K562 (cell line): ENCODE results near the gene RBM20. TPM values are rescaled to one million over a fixed set of nuclear protein-coding genes. Genes with fewer than 3 reads are reported as not detected.

Experiments
- ATAC-seq: fragments of 200-7000 bp; cut with Tn5 transposase; 3 replicates; pipeline ENCODE4 v1.9.1; 2020; ENCODE audit warnings: moderate library complexity
- BruUV-seq: library from RNA; stranded (reverse); fragments of 400-500 nt; replicated peaks from 2 replicates; lab custom pipeline; 2021; lab: Mats Ljungman, UMichigan
- CTCF ChIA-PET: fragments of 300-600 bp; formaldehyde crosslinking; extraction: SDS; loops from one replicate; lab custom pipeline; 2021; ENCODE audit warnings: low intra/inter-chr PET ratio; lab: Yijun Ruan, JAX
- POLR2A ChIA-PET: fragments of 300-600, 350-650 bp; sonication (Branson Sonifier 250); formaldehyde crosslinking; extraction: SDS; loops from one replicate; lab custom pipeline; 2021; ENCODE audit warnings: antibody characterized with exemption, inconsistent platforms; lab: Yijun Ruan, JAX
- DNase-seq, 4 experiments: peaks; one replicate each; pipeline versions ENCODE4 v3.0.0 to v3.0.0-alpha.2; 2011 to 2018; ENCODE audit warnings: low spot score in 3 of 4, mixed read lengths in 3 of 4; ENCODE audit errors: extremely low read depth in 1 of 4
- FAIRE-seq: peaks from 2 replicates; lab custom pipeline; 2011; peaks lifted over from hg19 to GRCh38; lab: Jason Lieb, UNC
- H2AFZ ChIP-seq: 2 replicates; pipeline ENCODE4 v1.6.0; 2011; ENCODE audit warnings: low read depth, low read length, control low read depth, inconsistent platforms
- H3K27ac ChIP-seq: fragments of 200-600 bp; 3 replicates; pipeline ENCODE4 v1.8.0; 2011; ENCODE audit warnings: low read depth, mild to moderate bottlenecking, control low read depth, inconsistent platforms, low read length, moderate library complexity, mixed read lengths; ENCODE audit errors: extremely low read depth
- H3K27me3 ChIP-seq, 2 experiments: fragments of 300-600 bp in 1 of 2; 2 replicates in 1 of 2; 3 replicates in 1 of 2; pipeline versions ENCODE4 v1.6.0 to v1.8.0; 2011; ENCODE audit warnings: inconsistent platforms in 2 of 2, low read length in 2 of 2, mild to moderate bottlenecking in 1 of 2, mixed read lengths in 1 of 2, moderate library complexity in 1 of 2; ENCODE audit not compliant: control insufficient read depth in 2 of 2, insufficient read depth in 2 of 2
- H3K36me3 ChIP-seq: fragments of 300-600 bp; 3 replicates; pipeline ENCODE4 v1.8.0; 2011; ENCODE audit warnings: mild to moderate bottlenecking, low read length, inconsistent platforms; ENCODE audit not compliant: control insufficient read depth, insufficient read depth
- H3K4me1 ChIP-seq, 2 experiments: fragments of 200-600 bp in 1 of 2; replicated peaks in 1 of 2; 2 replicates in 1 of 2; 3 replicates in 1 of 2; pipeline versions ENCODE4 v1.5.1 to v1.8.0; 2011; ENCODE audit warnings: inconsistent platforms in 2 of 2, low read length in 2 of 2, mild to moderate bottlenecking in 1 of 2, mixed read lengths in 1 of 2, moderate library complexity in 1 of 2; ENCODE audit not compliant: control insufficient read depth in 2 of 2, insufficient read depth in 2 of 2
- H3K4me2 ChIP-seq: 2 replicates; pipeline ENCODE4 v1.6.1; 2011; ENCODE audit warnings: low read length, control low read depth, inconsistent platforms, mixed read lengths; ENCODE audit not compliant: insufficient read depth
- H3K4me3 ChIP-seq: fragments of 200-600 bp; sonication (generic), shearing (Covaris generic); 2 replicates; pipeline ENCODE4 v1.5.1; 2016; ENCODE audit warnings: control low read depth, inconsistent platforms
- H3K79me2 ChIP-seq: fragments of 200-600 bp; 3 replicates; pipeline ENCODE4 v1.8.0; 2011; ENCODE audit warnings: low read length, inconsistent platforms; ENCODE audit not compliant: control insufficient read depth, insufficient read depth
- H3K9ac ChIP-seq, 2 experiments: 2 replicates each; pipeline versions ENCODE4 v1.6.0 to v1.6.1; 2011; ENCODE audit warnings: low read depth in 2 of 2, low read length in 2 of 2, control low read depth in 1 of 2, inconsistent platforms in 1 of 2, mild to moderate bottlenecking in 1 of 2, mixed read lengths in 1 of 2; ENCODE audit not compliant: insufficient read depth in 1 of 2
- H3K9me1 ChIP-seq: one replicate; pipeline ENCODE4 v1.6.0; 2011; ENCODE audit warnings: inconsistent platforms, mild to moderate bottlenecking, low read length, moderate library complexity; ENCODE audit not compliant: control insufficient read depth, insufficient read depth
- H3K9me3 ChIP-seq: replicated peaks from 2 replicates; pipeline ENCODE4 v1.5.1; 2011; ENCODE audit warnings: low read depth, low read length, inconsistent platforms; ENCODE audit not compliant: control insufficient read depth, insufficient read depth
- H4K20me1 ChIP-seq: replicated peaks from 2 replicates; pipeline ENCODE4 v1.6.1; 2011; ENCODE audit warnings: low read length, inconsistent platforms, mixed read lengths; ENCODE audit not compliant: control insufficient read depth, insufficient read depth
- CCAR2 ChIP-seq: fragments of 200-400 bp; formaldehyde crosslinking; IDR thresholded peaks from 2 replicates; pipeline ENCODE4 v1.6.1; 2017; ENCODE audit warnings: mild to moderate bottlenecking, low read depth, low read length
- E2F1 ChIP-seq: sonication (generic); formaldehyde crosslinking; IDR thresholded peaks from 2 replicates; pipeline ENCODE4 v1.8.1; 2023; ENCODE audit warnings: mild to moderate bottlenecking, missing genetic modification reagents, moderate library complexity
- E2F3 ChIP-seq: fragments of 250-450 bp; sonication (Bioruptor Pico); IDR thresholded peaks from 2 replicates; pipeline ENCODE4 v1.4.0; 2020; ENCODE audit warnings: mild to moderate bottlenecking
- E2F4 ChIP-seq: sonication (generic); formaldehyde crosslinking; IDR thresholded peaks from 2 replicates; pipeline ENCODE4 v1.8.0; 2022; ENCODE audit warnings: mild to moderate bottlenecking, low read depth, missing genetic modification reagents
- FOXM1 ChIP-seq, 2 experiments: fragments of 450-650 bp in 1 of 2; sonication (generic) in 1 of 2; formaldehyde crosslinking in 1 of 2; IDR thresholded peaks; 2 replicates each; pipeline versions ENCODE4 v1.6.1 to v1.9.0; 2017 to 2022; ENCODE audit warnings: low read depth in 2 of 2, mild to moderate bottlenecking in 2 of 2, missing genetic modification reagents in 1 of 2, moderate library complexity in 1 of 2
- MCM5 ChIP-seq: fragments of 450-650 bp; IDR thresholded peaks from 2 replicates; pipeline ENCODE4 v1.6.1; 2016; ENCODE audit warnings: low read depth
- ZNF431 ChIP-seq: sonication (generic); formaldehyde crosslinking; IDR thresholded peaks from 2 replicates; pipeline ENCODE4 v1.8.0; 2022; ENCODE audit warnings: mild to moderate bottlenecking, missing genetic modification reagents
- ZNF639 ChIP-seq, 2 experiments: fragments of 200-800 bp in 1 of 2; sonication (Bioruptor generic) in 1 of 2; sonication (generic) in 1 of 2; formaldehyde crosslinking in 1 of 2; IDR thresholded peaks in 1 of 2; conservative IDR thresholded peaks in 1 of 2; 2 replicates each; pipeline versions ENCODE4 v1.5.0 to v1.6.1; 2016 to 2020; ENCODE audit warnings: missing compliant biosample characterization in 1 of 2, missing genetic modification characterization in 1 of 2, missing genetic modification reagents in 1 of 2
- WGBS: fragments of 100-300 bp; shearing (Covaris generic); methylation state at CpG from one replicate; pipeline ENCODE4 v1.1.6; 2016; ENCODE audit warnings: low coverage, mixed read lengths; ENCODE audit not compliant: insufficient coverage; ENCODE audit errors: missing lambda C conversion rate; 5-methylcytosine and 5-hydroxymethylcytosine counted together
- in situ Hi-C: fragments of 300-500 bp; cut with MboI; formaldehyde crosslinking; loops from 4 replicates; pipeline ENCODE4 v1.15.0; 2018; ENCODE audit warnings: inconsistent platforms, mixed read lengths
- intact Hi-C: fragments of 100-400 bp; cut with micrococcal nuclease; formaldehyde crosslinking; loops from 2 replicates; pipeline ENCODE4 v1.14.2; 2022
- polyA plus RNA-seq, 8 experiments: library from polyadenylated mRNA; depleted of rRNA in 4 of 8; stranded (reverse) in 5 of 8; unstranded in 3 of 8; fragments of >200 nt; fragmentation: Nextera tagmentation in 2 of 8; fragmentation: Illumina TruSeq in 1 of 8; extraction: Ambion mirVana in 2 of 8; extraction: Trizol in 1 of 8; gene quantifications; 2 replicates each; pipeline versions ENCODE4 v1.2.1 to v1.2.3, GENCODE V29; 2011 to 2014; ENCODE audit warnings: inconsistent platforms in 1 of 8, missing spikeins in 1 of 8
- total RNA-seq, 7 experiments: library from RNA; depleted of rRNA in 6 of 7; stranded (reverse); fragments of >200 nt in 6 of 7; fragmentation: Illumina TruSeq in 2 of 7; extraction: Trizol in 2 of 7; gene quantifications; 2 replicates each; pipeline versions ENCODE4 v1.2.1 to v1.2.3, GENCODE V29; 2011 to 2021; ENCODE audit warnings: low replicate concordance in 1 of 7
- TF ChIP-seq, protein P1 (sequence below): fragments of 250-450 bp; sonication (Bioruptor Pico); IDR thresholded peaks from 2 replicates; pipeline ENCODE4 v1.8.0; 2021; ENCODE audit warnings: mild to moderate bottlenecking, moderate library complexity

Gene RBM20
- total and polyA plus RNA-seq, 9 of the 15 experiments (the other 6 are each of a cell fraction or from before 2014, with no cell fraction given): 0.63 to 5.7 (median 3.2) TPM

DNA sequence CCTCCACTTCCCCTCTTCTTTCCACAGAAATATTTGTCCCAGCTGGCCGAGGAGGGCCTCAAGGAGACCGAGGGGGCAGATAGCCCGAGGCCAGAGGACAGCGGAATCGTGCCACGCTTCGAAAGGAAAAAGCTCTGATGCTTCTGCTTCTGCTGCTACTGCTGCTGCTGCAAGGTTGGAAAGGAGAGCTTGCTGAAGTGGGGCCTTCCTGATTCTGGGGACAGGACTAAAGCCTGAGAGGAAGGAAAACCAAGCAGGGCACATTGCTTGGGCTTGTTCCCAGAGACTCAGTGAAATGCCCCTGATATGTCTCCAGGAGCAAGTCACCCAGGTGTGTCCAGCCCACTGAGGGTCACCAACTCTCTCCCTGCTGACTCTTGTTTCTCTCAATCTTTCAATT, 191.7 kb downstream of the RBM20 start:
- TF ChIP-seq E2F4 (CRISPR knock-in tag): no peak
- no peak for TF ChIP-seq ZNF431 (CRISPR knock-in tag)
- TF ChIP-seq, protein P1, sequence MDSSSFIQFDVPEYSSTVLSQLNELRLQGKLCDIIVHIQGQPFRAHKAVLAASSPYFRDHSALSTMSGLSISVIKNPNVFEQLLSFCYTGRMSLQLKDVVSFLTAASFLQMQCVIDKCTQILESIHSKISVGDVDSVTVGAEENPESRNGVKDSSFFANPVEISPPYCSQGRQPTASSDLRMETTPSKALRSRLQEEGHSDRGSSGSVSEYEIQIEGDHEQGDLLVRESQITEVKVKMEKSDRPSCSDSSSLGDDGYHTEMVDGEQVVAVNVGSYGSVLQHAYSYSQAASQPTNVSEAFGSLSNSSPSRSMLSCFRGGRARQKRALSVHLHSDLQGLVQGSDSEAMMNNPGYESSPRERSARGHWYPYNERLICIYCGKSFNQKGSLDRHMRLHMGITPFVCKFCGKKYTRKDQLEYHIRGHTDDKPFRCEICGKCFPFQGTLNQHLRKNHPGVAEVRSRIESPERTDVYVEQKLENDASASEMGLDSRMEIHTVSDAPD: no peak
- TF ChIP-seq CCAR2: no peak
- no peak for TF ChIP-seq E2F1 (CRISPR knock-in tag)
- TF ChIP-seq ZNF639 (CRISPR knock-in tag; conservative IDR thresholded peaks at IDR 0.05 in 1 of 2, IDR thresholded peaks at IDR 0.05 in 1 of 2): no peak
- no peak for TF ChIP-seq MCM5
- no peak for TF ChIP-seq E2F3
- no peak for TF ChIP-seq FOXM1 (IDR thresholded peaks at IDR 0.05; ENCODE audit: low read depth)
- TF ChIP-seq FOXM1 (CRISPR knock-in tag; IDR thresholded peaks at IDR 0.05; ENCODE audit: low read depth): no peak
- Histone ChIP-seq H3K79me2 (no peaks in the 10 kb centered on the region), H3K9me1 (no peaks in the 10 kb centered on the region), H3K9ac (peak overlapping the region in 1 of 2 experiments; percentile 43; a peak in 1 of 4 replicates), H3K27ac (no peak overlapping the region), H3K27me3 (no peaks in the 10 kb centered on the region), H3K4me3 (no peak overlapping the region), H3K4me2 (no peak overlapping the region), H3K36me3 (peaks cover 10% of the 10 kb centered on the region; the same call in 1 of the 3 replicates), H3K4me1 (peaks cover 12 to 29% of the 10 kb centered on the region in 2 experiments), H4K20me1 (no peaks in the 10 kb centered on the region), H2AFZ (no peak overlapping the region), H3K9me3 (no peaks in the 10 kb centered on the region)
- in situ Hi-C loops: no loop called here
- ChIA-PET CTCF (no interaction called here), POLR2A (no interaction called here)
- no TSS peak for BruUV-seq
- WGBS: 93% methylated on average over 2 of the region's 7 CpGs
- FAIRE-seq (no peak), ATAC-seq (no peak), DNase-seq (no peak)
- intact Hi-C loops: loop anchor here (5.0 kb wide), 1 partner anchor 36 kb away; the partner anchor contains the start of gene PDCD4
